ENCODE measurements around the gene CFL1. TPM values are rescaled to one million over a fixed set of nuclear protein-coding genes. Genes with fewer than 3 reads are reported as not detected.

The CFL1 gene
- total and polyA plus RNA-seq, 2 of the 4 experiments (the other 2 are of a cell fraction) = 960 to 2,231 TPM

GRCh38 chr11:65880027-65880426 lies 22.0 kb upstream of the CFL1 start:
- 83% methylated on average over 4 of the region's 7 CpGs; no CpG with 5 or more reads in 1 of the 2 experiments for WGBS, 2 experiments (ENCODE audit: extremely low coverage in 2 of 2, insufficient read length in 1 of 2)
- Histone ChIP-seq H3K23ac (ENCODE audit: low read depth, low read length) (no peak overlapping the region), H3K9me1 (ENCODE audit: insufficient read depth, low read length) (peaks cover 8% of the 10 kb centered on the region), H2BK20ac (ENCODE audit: low read depth, low read length) (no peak overlapping the region), H3K4me1 (ENCODE audit: control insufficient read depth, insufficient read depth, low read length) (no peaks in the 10 kb centered on the region; the same call in 1 of the 2 replicates), H2AK9ac (replicated peaks; ENCODE audit: low read depth, low read length, poor library complexity) (peak overlapping the region; percentile 50), H3K9ac (ENCODE audit: low read depth, low read length) (no peak overlapping the region), H3K9me3 (ENCODE audit: control insufficient read depth, insufficient read depth, low read length) (no peaks in the 10 kb centered on the region), H3K14ac (replicated peaks; ENCODE audit: low read depth, low read length) (no peak overlapping the region), H4K5ac (ENCODE audit: low read depth, low read length) (no peak overlapping the region), H4K8ac (ENCODE audit: low read depth in 2 of 2, low read length in 2 of 2) (no peak overlapping the region), H3K56ac (ENCODE audit: extremely low read depth, insufficient read depth, low read length) (no peak overlapping the region), H2BK120ac (ENCODE audit: low read depth, low read length) (no peak overlapping the region), H3K27ac (ENCODE audit: insufficient read depth, low read length) (no peak overlapping the region), H3K4me2 (ENCODE audit: low read depth, low read length) (no peak overlapping the region), H2AFZ (replicated peaks; ENCODE audit: low read length, poor library complexity) (no peak overlapping the region), H3K18ac (ENCODE audit: low read depth, low read length) (no peak overlapping the region), H3K79me1 (ENCODE audit: low read depth in 1 of 2, low read length in 2 of 2) (peaks cover 9 to 23% of the 10 kb centered on the region in 2 experiments), H2BK15ac (ENCODE audit: low read depth, low read length) (no peak overlapping the region), H3K4me3 (ENCODE audit: insufficient read depth, low read depth, low read length) (no peak overlapping the region), H3K4ac (ENCODE audit: low read depth, low read length) (no peak overlapping the region), H3K27me3 (ENCODE audit: control insufficient read depth, insufficient read depth, low read length) (no peaks in the 10 kb centered on the region), H2AK5ac (ENCODE audit: low read depth, low read length) (no peak overlapping the region), H2BK5ac (ENCODE audit: low read depth, low read length, poor library complexity, severe bottlenecking) (no peak overlapping the region), H4K91ac (ENCODE audit: insufficient read depth, low read depth, low read length) (no peak overlapping the region), H3K36me3 (ENCODE audit: control insufficient read depth, insufficient read depth, low read length) (peaks cover 27% of the 10 kb centered on the region), H4K20me1 (ENCODE audit: insufficient read depth, low read length) (peaks cover 12% of the 10 kb centered on the region; the same call in 1 of the 2 replicates)
- ChIA-PET CTCF (no interaction called here), POLR2A (ENCODE audit: unreplicated experiment) (no interaction called here)
- in situ Hi-C loops (cut with MboI; ENCODE audit: low sequenced_read_pairs) = loop anchor here (5.0 kb wide), 1 partner anchor 107 kb away; no protein-coding TSS in a partner anchor
- intact Hi-C loops (cut with micrococcal nuclease) = no loop called here
- ATAC-seq (ENCODE audit: low read depth) (no peak), DNase-seq (no peak)
- TF ChIP-seq RCOR1 (IDR thresholded peaks at IDR 0.05; ENCODE audit: insufficient replicate concordance, low read length) = no peak
- TF ChIP-seq MAFK (IDR thresholded peaks at IDR 0.05; ENCODE audit: low read depth, low read length) = no peak
- no peak for TF ChIP-seq RFX5 (IDR thresholded peaks at IDR 0.05; ENCODE audit: low read depth, low read length)
- TF ChIP-seq POLR2A (IDR thresholded peaks at IDR 0.05; ENCODE audit: low read depth, low read length) = no peak
- TF ChIP-seq USF2 (IDR thresholded peaks at IDR 0.05; ENCODE audit: low read depth, low read length) = no peak
- TF ChIP-seq, protein P1, sequence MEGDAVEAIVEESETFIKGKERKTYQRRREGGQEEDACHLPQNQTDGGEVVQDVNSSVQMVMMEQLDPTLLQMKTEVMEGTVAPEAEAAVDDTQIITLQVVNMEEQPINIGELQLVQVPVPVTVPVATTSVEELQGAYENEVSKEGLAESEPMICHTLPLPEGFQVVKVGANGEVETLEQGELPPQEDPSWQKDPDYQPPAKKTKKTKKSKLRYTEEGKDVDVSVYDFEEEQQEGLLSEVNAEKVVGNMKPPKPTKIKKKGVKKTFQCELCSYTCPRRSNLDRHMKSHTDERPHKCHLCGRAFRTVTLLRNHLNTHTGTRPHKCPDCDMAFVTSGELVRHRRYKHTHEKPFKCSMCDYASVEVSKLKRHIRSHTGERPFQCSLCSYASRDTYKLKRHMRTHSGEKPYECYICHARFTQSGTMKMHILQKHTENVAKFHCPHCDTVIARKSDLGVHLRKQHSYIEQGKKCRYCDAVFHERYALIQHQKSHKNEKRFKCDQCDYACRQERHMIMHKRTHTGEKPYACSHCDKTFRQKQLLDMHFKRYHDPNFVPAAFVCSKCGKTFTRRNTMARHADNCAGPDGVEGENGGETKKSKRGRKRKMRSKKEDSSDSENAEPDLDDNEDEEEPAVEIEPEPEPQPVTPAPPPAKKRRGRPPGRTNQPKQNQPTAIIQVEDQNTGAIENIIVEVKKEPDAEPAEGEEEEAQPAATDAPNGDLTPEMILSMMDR (conservative IDR thresholded peaks at IDR 0.05; ENCODE audit: low read depth, low read length) = no peak
- TF ChIP-seq MXI1 (IDR thresholded peaks at IDR 0.05; ENCODE audit: borderline replicate concordance, low read depth, low read length) = no peak
- TF ChIP-seq RAD21 (IDR thresholded peaks at IDR 0.05; ENCODE audit: low read length) = no peak
- no TSS peak for BruUV-seq (replicated peaks)
- dilution Hi-C loops (cut with HindIII; ENCODE audit: low sequenced_read_pairs, unreplicated experiment) = no loop called here
